Measurements from ENCODE around the gene IPO4.
"Not testable (repeated sequence)": the region's sequence is repeated elsewhere in the genome, so short reads cannot be mapped to it uniquely, and the experiment has no call there.

Gene IPO4

DNA sequence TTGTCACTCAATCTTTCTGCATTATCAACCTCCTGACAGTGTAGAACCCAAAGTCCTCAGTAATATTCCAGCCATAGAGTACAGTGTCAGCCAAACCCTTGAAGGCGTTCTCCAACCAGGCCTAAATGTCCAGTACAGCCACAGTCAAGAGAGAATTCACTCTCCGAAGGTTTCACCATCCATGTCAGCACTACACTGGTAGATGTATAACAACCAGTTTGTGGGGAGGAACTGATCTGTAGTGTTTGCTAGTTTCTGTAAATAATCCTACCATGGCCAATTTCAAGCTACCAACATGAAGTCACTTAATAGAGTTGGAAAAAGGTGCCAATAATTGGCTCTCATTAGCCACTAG lies 27.7 kb upstream of the IPO4 start:
- DNase-seq = no peak

DNA sequence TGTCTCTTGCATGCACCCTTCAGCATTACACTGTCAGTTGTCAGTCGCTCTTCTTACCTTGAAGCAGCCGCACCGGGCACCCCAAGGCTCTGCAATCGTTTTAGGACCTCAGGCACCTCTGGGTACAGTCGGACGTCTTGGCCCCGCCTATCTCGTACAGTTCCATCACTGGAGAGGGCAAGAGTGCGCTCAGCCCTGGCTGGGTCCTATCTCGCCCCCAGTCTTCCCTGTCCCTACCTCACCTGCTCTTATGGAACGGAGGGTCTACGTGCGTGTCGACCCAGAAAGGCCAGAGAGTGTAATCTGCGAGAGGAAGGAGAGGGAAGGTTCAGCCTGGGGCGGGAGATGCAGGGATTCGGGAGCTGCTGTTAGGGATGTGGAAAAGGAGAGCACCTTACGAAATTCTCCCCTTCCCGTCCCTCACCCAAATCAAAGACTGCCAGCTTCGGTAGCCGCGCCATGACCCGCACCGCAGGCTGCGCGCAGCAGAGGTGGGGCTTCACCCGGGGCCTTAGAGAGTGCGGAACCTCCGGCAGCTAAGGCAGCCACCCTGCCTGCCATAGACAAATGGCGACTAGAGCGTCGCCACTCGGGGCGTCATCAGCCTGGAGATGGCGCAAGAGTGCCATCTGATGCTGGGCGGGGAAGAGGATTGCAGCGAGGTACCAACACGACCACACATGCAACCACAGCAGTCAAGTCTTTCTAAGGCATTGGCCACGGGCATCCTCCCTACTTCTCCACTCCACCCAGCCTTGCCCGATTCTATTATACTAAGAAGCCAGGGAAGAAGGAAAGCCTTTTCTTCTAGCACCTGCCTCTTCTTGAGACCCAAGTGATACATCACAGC lies 27.1 kb upstream of the IPO4 start, which contains the start of gene MDP1:
MDP1 (minus strand) TSS at position 572 of the 850 bp plus-strand sequence; CDS start at position 461, 111 bp downstream.
- DNase-seq = peak; percentile 92

GRCh38 chr14:24213866-24214662 lies 25.4 kb upstream of the IPO4 start:
- DNase-seq = no peak

- peak; percentile 99 for DNase-seq
Measured at GRCh38 chr14:24212924-24213865, 24.6 kb upstream of the IPO4 start, which contains the start of gene CHMP4A. Gene CHMP4A (minus strand): TSS chr14:24213488. CDS start chr14:24213439, 49 bp downstream.

DNA sequence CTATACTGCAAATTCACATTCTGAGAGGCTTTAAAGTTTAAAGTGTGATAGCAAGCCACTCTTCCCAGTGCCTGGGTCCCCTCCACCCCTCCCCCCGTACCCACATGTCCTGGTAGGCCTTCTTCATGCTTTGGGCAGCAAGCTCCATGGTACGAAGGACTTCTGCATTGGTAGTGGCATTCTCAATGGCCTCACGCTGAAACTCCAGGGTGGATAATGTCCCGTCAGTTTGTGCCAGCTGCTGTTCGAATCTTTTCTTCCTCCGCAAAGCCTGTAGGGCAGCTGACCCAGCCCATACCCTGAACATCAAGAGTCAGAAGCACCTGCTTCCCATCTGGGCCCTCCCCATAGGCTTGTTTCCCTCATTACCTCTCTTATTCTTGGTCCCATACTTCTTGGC lies 22.7 kb upstream of the IPO4 start:
- no peak for DNase-seq

GRCh38 chr14:24207625-24208024 lies 19.0 kb upstream of the IPO4 start:
- DNase-seq = no peak

- DNase-seq = no peak
Measured at GRCh38 chr14:24207104-24207551, 18.5 kb upstream of the IPO4 start.

DNA sequence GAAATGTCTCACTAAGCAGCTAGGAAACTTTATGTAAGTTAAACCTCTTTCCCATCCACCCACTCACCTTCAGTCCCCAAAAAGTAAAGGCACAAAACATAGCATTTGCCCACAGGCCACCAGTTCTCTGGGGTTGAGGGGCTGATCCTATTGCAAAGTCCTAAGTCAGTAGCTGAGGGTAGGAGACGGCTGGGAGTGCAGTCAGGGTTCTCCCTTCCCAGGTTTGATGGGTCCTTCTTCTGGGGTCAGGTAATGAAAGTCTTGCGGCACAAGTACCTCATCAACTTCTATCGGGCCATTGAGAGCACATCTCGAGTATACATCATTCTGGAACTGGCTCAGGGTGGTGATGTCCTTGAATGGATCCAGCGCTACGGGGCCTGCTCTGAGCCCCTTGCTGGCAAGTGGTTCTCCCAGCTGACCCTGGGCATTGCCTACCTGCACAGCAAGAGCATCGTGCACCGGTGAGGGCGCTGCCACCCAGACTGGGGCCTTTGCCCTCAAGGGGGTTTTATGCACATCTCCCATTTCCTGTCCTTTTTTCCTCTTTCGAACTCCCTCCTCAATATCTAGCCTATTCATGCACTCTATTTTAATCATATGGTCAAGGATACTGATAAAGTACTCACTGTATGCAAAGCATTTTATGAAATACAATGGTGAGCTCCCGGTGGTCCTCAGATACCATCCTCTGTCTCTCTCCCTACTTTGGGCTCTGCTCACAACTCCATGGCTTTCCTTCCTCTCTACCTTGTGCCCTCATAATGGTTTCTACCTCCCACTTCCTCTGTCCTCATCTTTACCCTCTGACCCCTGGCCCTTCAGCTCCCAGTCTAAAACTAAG lies 17.9 kb upstream of the IPO4 start:
- DNase-seq = no peak

DNA sequence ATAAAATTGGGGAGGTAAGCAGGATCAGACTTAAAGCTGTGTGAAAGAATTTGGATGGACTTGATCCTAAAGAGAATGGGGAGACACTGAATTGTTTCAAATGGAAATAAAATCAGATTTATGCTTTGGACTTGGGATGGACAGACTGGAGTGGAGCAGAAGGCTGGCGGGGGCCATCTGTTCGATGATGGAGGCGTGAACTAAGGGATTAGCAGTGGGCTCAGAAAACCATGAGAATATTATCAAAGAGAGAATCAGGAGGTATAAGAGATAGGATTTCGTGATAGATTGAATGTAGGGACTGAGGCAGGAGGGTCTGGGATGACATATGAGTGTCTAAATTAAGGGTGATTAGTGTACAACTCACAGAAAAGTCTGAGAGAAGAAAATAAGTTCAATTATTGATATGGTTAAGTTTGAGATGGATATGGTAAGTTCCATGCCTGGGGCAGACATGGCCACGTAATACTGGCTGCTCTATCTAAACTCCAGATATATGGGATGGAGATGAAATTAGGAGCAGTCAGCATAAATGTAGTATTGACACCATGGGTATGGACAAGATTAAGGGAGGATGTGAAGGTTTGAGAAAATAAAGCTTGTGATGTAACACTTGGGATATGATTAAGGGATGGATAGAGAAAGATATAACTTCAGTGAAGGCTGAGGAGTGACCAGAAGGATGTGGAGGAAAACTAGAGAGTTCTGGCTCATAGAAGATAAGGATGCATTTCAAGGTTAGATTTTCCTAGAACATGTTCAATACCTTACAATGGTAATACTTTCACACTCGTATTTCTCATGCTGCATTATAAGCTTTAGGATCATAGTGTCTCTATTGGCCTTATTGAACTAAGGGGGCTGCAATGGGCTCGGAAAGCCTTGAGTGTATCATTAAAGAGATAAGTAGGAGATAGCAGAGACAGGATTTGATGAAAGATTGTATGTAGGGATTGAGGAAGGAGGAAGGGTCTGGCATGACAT lies 15.8 kb upstream of the IPO4 start:
- DNase-seq = no peak

GRCh38 chr14:24203249-24203886 lies 14.8 kb upstream of the IPO4 start:
- not testable (repeated sequence) for DNase-seq

GRCh38 chr14:24202538-24202937 lies 13.9 kb upstream of the IPO4 start:
- DNase-seq = not testable (repeated sequence)

DNA sequence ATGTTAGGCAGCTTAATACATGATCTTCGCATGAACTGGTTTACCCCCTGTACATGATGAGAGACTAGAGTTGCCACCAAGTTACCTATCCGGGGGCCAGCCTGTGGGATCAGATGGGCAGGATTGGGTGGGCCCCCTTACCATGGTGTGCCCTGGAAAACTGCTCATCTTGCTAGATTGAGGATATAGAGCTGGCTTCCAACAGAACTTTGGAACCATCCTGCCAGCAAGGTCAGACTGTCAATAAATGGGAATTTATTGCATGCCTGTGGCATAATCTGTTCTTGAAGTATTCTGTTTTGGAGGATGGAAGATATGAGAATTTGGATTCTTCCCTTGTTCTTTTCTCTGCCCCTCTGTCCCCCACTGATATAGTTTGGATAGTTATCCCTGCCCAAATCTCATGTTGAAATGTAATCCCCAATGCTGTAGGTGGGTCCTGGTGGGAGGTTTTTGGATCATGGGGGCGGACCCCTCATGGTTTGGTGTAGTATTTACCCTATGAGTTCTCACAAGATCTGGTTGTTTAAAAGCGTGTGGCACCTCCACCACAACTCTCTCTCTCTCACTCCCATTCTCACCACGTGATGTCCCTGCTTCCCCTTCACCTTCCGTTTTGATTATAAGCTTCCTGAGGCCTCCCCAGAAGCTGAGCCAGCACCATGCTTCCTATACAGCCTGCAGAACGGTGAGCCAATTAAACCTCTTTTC lies 10.4 kb upstream of the IPO4 start:
- DNase-seq = no peak

GRCh38 chr14:24197056-24197450 lies 8.4 kb upstream of the IPO4 start:
- no peak for DNase-seq

DNA sequence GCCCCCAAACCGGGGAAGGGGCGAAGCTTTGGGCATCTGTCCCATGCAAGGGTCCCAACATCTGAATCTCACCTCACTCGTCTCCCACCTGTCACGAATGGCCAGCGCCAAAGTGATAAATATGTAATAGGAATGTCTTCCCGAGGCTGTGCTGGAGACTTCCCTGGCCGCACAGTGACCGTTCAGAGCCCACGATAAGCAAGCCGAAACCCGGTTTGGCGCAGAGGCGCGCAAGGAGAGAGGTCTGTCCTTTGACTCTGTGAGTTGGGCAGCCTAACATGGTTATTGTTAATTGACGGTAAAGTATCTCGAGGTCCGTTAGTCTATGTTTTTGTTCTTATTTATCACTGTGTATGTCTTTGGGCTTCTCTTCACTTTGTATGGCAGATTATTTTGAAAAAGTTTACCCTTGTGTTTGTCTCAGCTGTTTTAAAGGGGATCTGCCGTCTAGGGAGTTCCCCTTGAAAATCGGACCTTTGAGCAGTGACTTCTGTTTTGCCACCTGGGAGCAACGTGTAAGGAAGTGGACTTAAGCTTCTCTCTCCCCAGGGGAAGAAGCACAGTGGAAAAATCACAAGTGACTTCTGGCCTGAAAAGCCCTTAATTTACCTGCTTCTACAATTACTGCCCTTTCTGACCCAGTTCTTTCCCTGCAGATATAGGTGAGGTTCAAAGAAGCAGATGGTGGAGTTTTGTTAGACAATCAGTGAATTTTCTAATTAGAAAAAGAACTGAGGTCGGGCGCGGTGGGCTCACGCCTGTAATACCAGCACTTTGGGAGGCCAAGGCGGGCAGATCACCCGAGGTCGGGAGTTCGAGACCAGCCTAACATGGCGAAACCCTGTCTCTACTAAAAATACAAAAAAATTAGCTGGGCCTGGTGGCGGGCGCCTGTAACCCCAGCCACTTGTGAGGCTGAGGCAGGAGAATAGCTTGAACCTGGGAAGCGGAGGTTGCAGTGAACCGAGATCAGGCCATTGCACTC lies 7.7 kb upstream of the IPO4 start:
- peak; percentile 50 for DNase-seq

GRCh38 chr14:24195186-24196070 lies 6.8 kb upstream of the IPO4 start, which contains the start of gene TM9SF1:
Gene TM9SF1 (minus strand): TSS chr14:24195441. CDS start chr14:24195019, 422 bp downstream.
- peak; percentile 86 for DNase-seq

GRCh38 chr14:24194873-24195185 lies 6.2 kb upstream of the IPO4 start:
- no peak for DNase-seq
